Suprapubic skin (tissue), 3 donors: ENCODE results near the gene TMEM270.

ENCODE experiments used
- CTCF ChIP-seq, 2 donors: fragments of 200-600 bp in 1 of 2; fragments of 450-650 bp in 1 of 2; sonication (generic) in 1 of 2; IDR thresholded peaks; one replicate each; pipeline ENCODE4 v1.5.1; 2016 to 2019; ENCODE audit warnings: antibody characterized with exemption in 2 of 2, mild to moderate bottlenecking in 1 of 2, moderate library complexity in 1 of 2
- POLR2A ChIP-seq, 2 donors: fragments of 450-650 bp; IDR thresholded peaks; one replicate each; pipeline ENCODE4 v1.6.1; 2017; ENCODE audit warnings: antibody characterized with exemption in 2 of 2, mild to moderate bottlenecking in 2 of 2, moderate library complexity in 2 of 2

DNA sequence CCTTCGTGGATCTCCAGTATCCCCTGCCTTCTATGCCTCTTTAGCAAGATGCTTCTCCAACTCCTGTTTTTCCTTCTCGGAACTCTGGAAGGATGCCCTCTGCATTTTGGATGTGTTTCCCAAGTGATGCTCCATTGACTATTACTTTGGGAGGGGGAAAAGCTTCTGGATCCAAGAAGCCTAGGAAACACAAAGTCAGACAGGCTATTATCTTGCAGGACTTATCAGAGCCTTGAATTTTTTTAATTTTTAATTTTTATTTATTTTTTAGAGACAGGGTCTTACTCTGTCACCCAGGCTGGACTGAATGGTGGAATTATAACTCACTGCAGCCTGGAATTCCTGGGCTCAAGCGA lies 21.1 kb downstream of the TMEM270 start:
- TF ChIP-seq POLR2A (IDR thresholded peaks at IDR 0.05) (no peak), CTCF (IDR thresholded peaks at IDR 0.05) (no peak)
